Measurements from ENCODE around the gene ZMAT5.
A peak's percentile ranks its signal among the peaks of the same experiment; 100 is the strongest.

Gene ZMAT5

GRCh38 chr22:29706486-29706885 is 60.3 kb downstream of the ZMAT5 start:
- Histone ChIP-seq H3K36me3 (ENCODE audit: control insufficient read depth in 2 of 2, insufficient read depth in 1 of 2, low read length in 2 of 2) (no peaks in the 10 kb centered on the region), H3K4me1 (ENCODE audit: control insufficient read depth, insufficient read depth, low read length) (peaks cover 18% of the 10 kb centered on the region), H3K4me3 (ENCODE audit: low read depth, low read length) (no peak overlapping the region), H3K27ac (ENCODE audit: extremely low read depth, low read depth, low read length) (no peak overlapping the region), H3K9me3 (ENCODE audit: control insufficient read depth, insufficient read depth, low read depth, low read length) (no peaks in the 10 kb centered on the region)
- TF ChIP-seq EGR2 (tag by site-specific recombination; IDR thresholded peaks at IDR 0.05; ENCODE audit: low read depth) (peak; percentile 68; the same call in 1 of the 2 replicates), ZFHX2 (tag by site-specific recombination; conservative IDR thresholded peaks at IDR 0.05) (peak; percentile 73), SP2 (tag by site-specific recombination; IDR thresholded peaks at IDR 0.05) (peak; percentile 49), ZBTB7A (tag by site-specific recombination; IDR thresholded peaks at IDR 0.05; ENCODE audit: low read depth) (no peak)
- TF ChIP-seq, protein P1, sequence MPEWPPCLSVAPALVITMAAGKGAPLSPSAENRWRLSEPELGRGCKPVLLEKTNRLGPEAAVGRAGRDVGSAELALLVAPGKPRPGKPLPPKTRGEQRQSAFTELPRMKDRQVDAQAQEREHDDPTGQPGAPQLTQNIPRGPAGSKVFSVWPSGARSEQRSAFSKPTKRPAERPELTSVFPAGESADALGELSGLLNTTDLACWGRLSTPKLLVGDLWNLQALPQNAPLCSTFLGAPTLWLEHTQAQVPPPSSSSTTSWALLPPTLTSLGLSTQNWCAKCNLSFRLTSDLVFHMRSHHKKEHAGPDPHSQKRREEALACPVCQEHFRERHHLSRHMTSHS (tag by site-specific recombination; IDR thresholded peaks at IDR 0.05) = no peak
- CTCF ChIA-PET = interaction anchor here (0.7 kb wide), 1 partner anchor 57 kb away, joined by 3 read pairs; no protein-coding TSS in a partner anchor
- POLR2A ChIA-PET = no interaction called here

DNA sequence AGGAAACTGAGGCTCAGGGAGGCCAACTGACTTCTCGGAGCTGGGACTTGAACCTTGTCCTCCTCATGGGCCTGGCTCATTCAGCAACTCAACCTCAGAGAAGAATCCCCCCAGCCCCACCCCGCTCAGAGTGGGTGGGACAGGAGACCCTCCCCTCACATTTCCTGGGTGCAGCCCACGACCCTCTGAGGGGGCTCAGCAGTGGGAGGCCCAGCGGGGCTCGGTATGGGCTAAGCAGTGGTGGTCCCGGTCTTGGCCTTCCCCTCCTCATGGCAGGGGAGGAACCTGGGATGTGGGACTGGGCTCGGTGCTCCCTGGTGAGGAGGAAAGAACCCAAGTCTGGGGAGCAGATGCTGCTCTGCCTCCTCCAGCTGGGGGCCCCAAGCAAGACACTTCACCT is 61.2 kb downstream of the ZMAT5 start:
- Histone ChIP-seq H3K4me3 (ENCODE audit: low read depth, low read length) (no peak overlapping the region), H3K4me1 (ENCODE audit: control insufficient read depth, insufficient read depth, low read length) (peaks cover 20% of the 10 kb centered on the region), H3K9me3 (ENCODE audit: control insufficient read depth, insufficient read depth, low read depth, low read length) (no peaks in the 10 kb centered on the region), H3K27ac (ENCODE audit: extremely low read depth, low read depth, low read length) (no peak overlapping the region), H3K36me3 (ENCODE audit: control insufficient read depth in 2 of 2, insufficient read depth in 1 of 2, low read length in 2 of 2) (no peaks in the 10 kb centered on the region)
- CTCF ChIA-PET = interaction anchor here (1.0 kb wide), 1 partner anchor 24 kb away, joined by 3 read pairs; no protein-coding TSS in a partner anchor
- TF ChIP-seq ZNF23 (tag by site-specific recombination; IDR thresholded peaks at IDR 0.05; ENCODE audit: borderline replicate concordance) = no peak
- TF ChIP-seq ZBTB20 (tag by site-specific recombination; IDR thresholded peaks at IDR 0.05) = no peak
- no peak for TF ChIP-seq OVOL3 (tag by site-specific recombination; IDR thresholded peaks at IDR 0.05)
- no peak for TF ChIP-seq ZNF324 (tag by site-specific recombination; IDR thresholded peaks at IDR 0.05)
- TF ChIP-seq, protein P2, sequence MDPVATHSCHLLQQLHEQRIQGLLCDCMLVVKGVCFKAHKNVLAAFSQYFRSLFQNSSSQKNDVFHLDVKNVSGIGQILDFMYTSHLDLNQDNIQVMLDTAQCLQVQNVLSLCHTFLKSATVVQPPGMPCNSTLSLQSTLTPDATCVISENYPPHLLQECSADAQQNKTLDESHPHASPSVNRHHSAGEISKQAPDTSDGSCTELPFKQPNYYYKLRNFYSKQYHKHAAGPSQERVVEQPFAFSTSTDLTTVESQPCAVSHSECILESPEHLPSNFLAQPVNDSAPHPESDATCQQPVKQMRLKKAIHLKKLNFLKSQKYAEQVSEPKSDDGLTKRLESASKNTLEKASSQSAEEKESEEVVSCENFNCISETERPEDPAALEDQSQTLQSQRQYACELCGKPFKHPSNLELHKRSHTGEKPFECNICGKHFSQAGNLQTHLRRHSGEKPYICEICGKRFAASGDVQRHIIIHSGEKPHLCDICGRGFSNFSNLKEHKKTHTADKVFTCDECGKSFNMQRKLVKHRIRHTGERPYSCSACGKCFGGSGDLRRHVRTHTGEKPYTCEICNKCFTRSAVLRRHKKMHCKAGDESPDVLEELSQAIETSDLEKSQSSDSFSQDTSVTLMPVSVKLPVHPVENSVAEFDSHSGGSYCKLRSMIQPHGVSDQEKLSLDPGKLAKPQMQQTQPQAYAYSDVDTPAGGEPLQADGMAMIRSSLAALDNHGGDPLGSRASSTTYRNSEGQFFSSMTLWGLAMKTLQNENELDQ (tag by site-specific recombination; IDR thresholded peaks at IDR 0.05; ENCODE audit: low read depth) = no peak
- no peak for TF ChIP-seq ZNF404 (tag by site-specific recombination; IDR thresholded peaks at IDR 0.05)
- TF ChIP-seq ZNF654 (tag by site-specific recombination; IDR thresholded peaks at IDR 0.05; ENCODE audit: low read depth) = no peak
- no peak for TF ChIP-seq ZNF341 (tag by site-specific recombination; IDR thresholded peaks at IDR 0.05; ENCODE audit: low read depth)
- TF ChIP-seq SETDB1 (IDR thresholded peaks at IDR 0.05; ENCODE audit: insufficient read length, low read length) = no peak
- no peak for TF ChIP-seq ZNF596 (tag by site-specific recombination; IDR thresholded peaks at IDR 0.05)
- TF ChIP-seq ZNF658 (tag by site-specific recombination; IDR thresholded peaks at IDR 0.05) = no peak
- no peak for TF ChIP-seq ZNF391 (tag by site-specific recombination; IDR thresholded peaks at IDR 0.05; ENCODE audit: borderline replicate concordance, low read depth)
- TF ChIP-seq ZSCAN4 (tag by site-specific recombination; IDR thresholded peaks at IDR 0.05) = no peak
- TF ChIP-seq TCF7L2 (IDR thresholded peaks at IDR 0.05; ENCODE audit: borderline replicate concordance, low read depth, low read length) = no peak
- POLR2A ChIA-PET = no interaction called here

Data from HEK293 (cell line).